CD4-positive, alpha-beta T cell treated with Interleukin-1 beta for 1 hour (primary cell): ENCODE measurements around the gene ZNF217.
"Not testable (repeated sequence)": the region's sequence is repeated elsewhere in the genome, so short reads cannot be mapped to it uniquely, and the experiment has no call there.

Experiments
- DNase-seq, 2 donors: peaks; one replicate each; pipeline ENCODE4 v3.0.0-alpha.2; 2020 to 2022

The ZNF217 gene

DNA sequence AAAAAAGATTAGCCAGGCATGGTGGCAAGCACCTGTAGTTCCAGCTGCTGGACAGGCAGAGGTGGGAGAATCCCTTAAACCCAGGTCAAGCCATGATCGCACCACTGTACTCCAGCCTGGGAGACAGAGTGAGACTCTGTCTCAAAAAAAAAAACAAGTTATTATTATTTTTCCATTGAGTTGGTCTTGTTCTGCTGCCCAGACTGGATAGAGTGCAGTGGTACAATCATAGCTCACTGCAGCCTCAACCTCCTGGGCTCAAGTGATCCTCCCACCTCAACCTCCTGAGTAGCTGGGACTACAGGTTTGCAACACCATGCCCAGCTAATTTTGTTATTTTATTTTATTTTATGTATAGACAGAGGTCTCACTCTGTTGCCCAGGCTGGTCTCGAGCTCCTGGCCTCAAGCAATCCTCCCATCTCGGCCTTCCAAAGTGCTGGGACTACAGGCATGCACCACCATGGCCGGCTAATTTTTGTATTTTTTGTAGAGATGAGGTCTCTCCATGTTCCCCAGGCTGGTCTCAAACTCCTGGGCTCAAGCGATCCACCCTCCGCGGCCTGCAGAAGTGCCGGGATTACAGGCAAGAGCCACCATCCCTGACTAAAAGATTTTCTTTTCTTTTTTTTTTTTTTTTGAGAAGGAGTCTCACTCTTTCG lies 31.4 kb downstream of the ZNF217 start:
- not testable (repeated sequence) for DNase-seq

DNA sequence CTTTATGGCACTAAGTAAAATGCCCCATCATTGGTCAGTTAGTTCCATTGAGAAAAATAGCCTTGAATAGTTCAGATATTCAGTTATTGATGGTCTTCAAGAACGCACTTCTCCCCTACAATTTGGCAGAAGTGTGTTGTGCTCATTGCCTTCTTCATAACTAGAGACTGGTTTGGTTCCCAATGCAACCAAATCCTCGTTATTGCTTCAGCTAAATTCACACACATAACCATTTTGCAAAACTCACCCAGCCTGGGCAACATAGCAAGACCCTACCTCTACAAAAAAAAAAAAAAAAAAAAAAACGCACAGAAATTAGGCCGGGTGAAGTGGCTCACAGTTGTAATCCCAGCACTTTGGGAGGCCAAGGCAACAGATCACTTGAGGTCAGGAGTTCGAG lies 32.1 kb downstream of the ZNF217 start:
- no peak for DNase-seq

DNA sequence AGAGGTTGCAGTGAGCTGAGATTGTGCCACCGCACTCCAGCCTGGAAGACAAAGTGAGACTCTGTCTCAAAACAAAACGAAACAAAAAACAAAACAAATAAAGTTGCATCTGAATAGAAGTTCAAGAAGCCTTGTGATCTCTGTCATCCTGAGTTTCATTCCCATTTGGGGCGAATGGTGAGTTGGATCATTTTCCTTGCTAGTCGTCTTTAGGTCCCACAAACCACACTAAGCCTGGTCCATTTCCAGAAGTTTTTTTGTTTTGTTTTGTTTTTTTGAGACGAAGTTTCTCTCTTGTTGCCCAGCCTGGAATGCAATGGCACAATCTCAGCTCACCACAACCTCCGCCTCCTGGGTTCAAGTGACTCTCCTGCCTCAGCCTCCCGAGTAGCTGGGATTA lies 33.8 kb downstream of the ZNF217 start:
- DNase-seq, result no peak

DNA sequence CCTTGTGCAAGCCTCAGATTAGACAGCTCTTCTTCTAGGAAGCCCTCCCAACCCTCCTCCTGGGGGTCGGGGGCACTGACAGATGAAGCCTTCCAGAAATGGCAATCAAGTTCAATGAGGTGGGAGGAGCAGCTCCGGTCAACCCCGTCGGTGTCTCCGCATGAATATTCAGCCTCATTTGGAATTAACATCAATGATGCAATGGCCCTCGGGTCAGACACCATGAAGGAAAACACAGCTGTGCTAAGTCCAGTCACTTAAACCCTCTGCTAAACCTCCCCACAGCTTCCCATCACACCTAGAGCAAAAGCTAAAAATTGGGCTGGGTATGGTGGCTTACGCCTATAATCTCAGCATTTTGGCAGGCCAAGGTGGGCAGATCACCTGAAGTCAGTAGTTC lies 36.5 kb downstream of the ZNF217 start:
- no peak for DNase-seq

- no peak for DNase-seq
Measured at GRCh38 chr20:53556267-53556897, 37.3 kb downstream of the ZNF217 start.

- no peak for DNase-seq
Measured at GRCh38 chr20:53555816-53556215, 37.8 kb downstream of the ZNF217 start.

GRCh38 chr20:53555081-53555480 lies 38.6 kb downstream of the ZNF217 start:
- no peak for DNase-seq

GRCh38 chr20:53552572-53552893 lies 41.1 kb downstream of the ZNF217 start:
- DNase-seq, result not testable (repeated sequence)

GRCh38 chr20:53551719-53552571 lies 41.7 kb downstream of the ZNF217 start:
- not testable (repeated sequence) for DNase-seq

- DNase-seq, result no peak
Measured at GRCh38 chr20:53550280-53551187, 43.1 kb downstream of the ZNF217 start.

GRCh38 chr20:53547664-53548239 lies 45.9 kb downstream of the ZNF217 start:
- DNase-seq, result peak; percentile 15 to 48

DNA sequence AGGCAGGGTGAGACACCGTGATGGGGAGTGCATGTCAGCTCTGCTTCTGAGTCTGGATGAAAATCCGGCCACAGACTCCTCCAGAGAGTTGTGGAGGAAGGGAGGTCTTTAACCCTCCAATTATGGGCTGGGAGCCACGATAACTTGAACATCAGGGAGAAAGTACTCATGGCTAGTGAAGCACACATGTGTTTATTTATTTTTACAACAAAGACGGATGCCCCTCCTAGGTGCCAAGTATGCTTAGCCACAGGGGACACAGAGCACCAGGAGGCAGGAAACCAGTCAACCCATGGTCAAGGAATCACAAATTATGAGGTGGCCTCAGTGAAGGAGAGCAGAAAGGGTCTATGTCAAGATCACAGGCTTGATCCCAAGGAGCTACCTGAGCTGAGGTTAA lies 54.1 kb downstream of the ZNF217 start:
- DNase-seq, result no peak

- not testable (repeated sequence) for DNase-seq
Measured at GRCh38 chr20:53536382-53536781, 57.3 kb downstream of the ZNF217 start.

GRCh38 chr20:53535878-53536277 lies 57.8 kb downstream of the ZNF217 start:
- no peak for DNase-seq

DNA sequence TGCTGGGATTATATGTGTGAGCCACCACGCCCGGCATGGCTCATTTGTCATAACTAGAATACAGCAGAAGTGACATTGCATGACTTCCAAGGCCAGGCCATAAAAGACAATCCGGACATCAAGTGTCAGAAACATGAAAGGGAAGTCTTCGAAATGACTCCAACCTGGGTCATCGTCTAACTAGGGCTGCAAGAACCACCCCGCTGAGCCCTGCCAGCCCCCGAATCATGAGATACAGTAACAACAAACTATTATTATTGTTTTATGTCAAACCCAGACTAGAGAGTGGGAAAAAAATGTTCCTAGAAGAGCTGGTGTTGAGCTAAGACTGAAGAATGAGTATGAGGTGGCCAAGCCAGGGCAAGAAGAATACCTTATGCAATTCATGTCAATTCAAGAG lies 59.6 kb downstream of the ZNF217 start:
- no peak for DNase-seq

DNA sequence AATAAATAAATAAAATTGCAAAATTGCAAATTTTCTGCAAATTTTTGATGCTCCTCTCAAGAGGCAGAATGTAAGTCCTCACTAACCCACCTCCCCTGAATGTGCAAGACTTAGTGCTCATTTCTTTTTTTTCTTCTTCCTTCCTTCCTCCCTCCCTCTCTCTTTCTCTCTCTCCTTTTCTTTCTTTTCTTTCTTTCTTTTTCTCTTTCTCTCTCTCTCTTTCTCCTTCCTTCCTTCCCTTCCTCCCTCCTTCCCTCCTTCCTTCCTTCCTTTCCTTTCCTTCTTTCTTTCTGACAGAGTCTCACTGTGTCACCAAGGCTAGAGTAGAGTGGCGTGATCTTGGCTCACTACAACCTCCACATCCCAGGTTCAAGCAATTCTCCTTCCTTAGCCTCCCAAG lies 60.1 kb downstream of the ZNF217 start:
- DNase-seq, result no peak

- peak in 1 of 2 donors; percentile 2 for DNase-seq
Measured at GRCh38 chr20:53532654-53533312, 60.9 kb downstream of the ZNF217 start.

- DNase-seq, result no peak
Measured at GRCh38 chr20:53530440-53530839, 63.2 kb downstream of the ZNF217 start.

GRCh38 chr20:53529658-53530057 lies 64.0 kb downstream of the ZNF217 start:
- no peak for DNase-seq

DNA sequence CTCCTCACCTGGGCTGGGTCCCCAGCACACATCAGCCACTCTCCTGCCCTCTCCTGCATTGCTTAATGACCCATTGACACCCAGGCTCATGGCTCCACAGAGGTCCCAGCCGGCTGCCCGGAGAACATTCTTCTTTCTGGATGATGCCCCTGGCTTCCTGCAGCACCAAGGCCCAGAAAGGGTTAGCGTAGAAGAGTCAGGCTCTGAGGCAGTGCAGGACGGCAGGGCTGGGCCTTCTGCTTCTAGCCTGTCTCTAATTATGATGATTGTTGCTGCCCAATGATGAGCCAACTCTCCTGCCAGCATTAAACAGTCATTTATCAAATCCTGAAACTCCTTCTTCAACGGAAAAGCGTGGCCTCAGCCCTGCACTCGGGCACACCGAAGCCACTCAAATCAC lies 66.4 kb downstream of the ZNF217 start:
- no peak for DNase-seq

DNA sequence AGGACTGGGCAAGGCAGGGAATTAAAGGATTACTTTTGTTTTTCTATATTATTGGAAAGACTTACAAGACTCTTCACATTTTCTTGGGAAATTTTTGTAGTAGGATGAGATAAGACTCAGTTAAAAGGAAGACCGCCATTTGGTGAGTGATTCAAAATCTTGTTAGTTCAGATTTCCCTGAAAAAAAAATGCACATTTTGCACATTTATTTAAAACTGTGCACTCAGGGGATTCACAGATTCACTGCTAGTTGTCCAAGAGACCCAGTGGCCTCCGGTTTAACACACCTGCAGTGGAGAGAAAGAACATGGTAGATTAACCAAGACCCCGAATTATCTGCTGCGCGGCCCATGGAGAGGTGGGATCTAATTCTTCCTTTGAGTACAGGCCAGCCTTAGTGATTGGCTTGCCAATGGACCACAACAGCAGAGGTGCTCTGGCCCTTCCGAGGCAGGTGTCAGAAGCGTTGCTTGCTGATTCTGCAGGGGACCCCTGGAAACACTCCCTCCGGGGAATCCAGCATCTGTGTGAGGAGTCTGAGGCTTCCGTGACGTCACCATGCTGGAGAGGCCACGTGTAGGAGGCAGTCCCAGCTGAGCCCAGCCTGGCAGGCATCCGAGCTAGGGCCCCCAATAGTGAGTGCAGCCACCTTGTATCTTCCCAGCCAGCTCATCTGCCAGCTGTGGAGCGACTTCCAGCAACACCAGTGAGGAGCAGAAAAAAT lies 68.9 kb downstream of the ZNF217 start:
- DNase-seq, result no peak
